Duodenal mucosa (tissue), 2 donors: ENCODE data around the gene TYW3.
A peak's percentile ranks its signal among the peaks of the same experiment; 100 is the strongest.
"Not testable (repeated sequence)": the region's sequence is repeated elsewhere in the genome, so short reads cannot be mapped to it uniquely, and the experiment has no call there.

Source experiments
- H3K27ac ChIP-seq: one replicate; pipeline ENCODE4 v1.7.0; 2013; ENCODE audit warnings: low read depth, low read length
- H3K27me3 ChIP-seq, 2 donors: one replicate each; pipeline ENCODE4 v1.7.0; 2013; ENCODE audit warnings: low read length in 2 of 2, control low read depth in 1 of 2; ENCODE audit not compliant: insufficient read depth in 2 of 2, control insufficient read depth in 1 of 2
- H3K36me3 ChIP-seq, 2 donors: one replicate each; pipeline ENCODE4 v1.7.0; 2013; ENCODE audit warnings: low read length in 2 of 2, control low read depth in 1 of 2; ENCODE audit not compliant: insufficient read depth in 2 of 2, control insufficient read depth in 1 of 2
- H3K4me1 ChIP-seq, 2 donors: one replicate each; pipeline ENCODE4 v1.7.0; 2013; ENCODE audit warnings: low read length in 2 of 2, control low read depth in 1 of 2; ENCODE audit not compliant: insufficient read depth in 2 of 2, control insufficient read depth in 1 of 2
- H3K4me3 ChIP-seq, 2 donors: one replicate each; pipeline ENCODE4 v1.7.0; 2013; ENCODE audit warnings: low read length in 2 of 2, low read depth in 1 of 2
- H3K9ac ChIP-seq, 2 donors: one replicate each; pipeline ENCODE4 v1.7.0; 2013; ENCODE audit warnings: low read length in 2 of 2, low read depth in 1 of 2
- H3K9me3 ChIP-seq, 2 donors: one replicate each; pipeline ENCODE4 v1.7.0; 2013; ENCODE audit warnings: low read length in 2 of 2, control low read depth in 1 of 2; ENCODE audit not compliant: control insufficient read depth in 1 of 2

The TYW3 gene

GRCh38 chr1:74729741-74730478 lies 3.0 kb upstream of the TYW3 start:
- H3K4me1 ChIP-seq = peaks cover 8 to 22% of the 10 kb centered on the region in 2 donors
- no peak overlapping the region for H3K9ac ChIP-seq
- no peak overlapping the region for H3K4me3 ChIP-seq
- H3K36me3 ChIP-seq = no peaks in the 10 kb centered on the region
- H3K9me3 ChIP-seq = peaks cover 4 to 12% of the 10 kb centered on the region in 2 donors
- H3K27me3 ChIP-seq = no peaks in the 10 kb centered on the region
- H3K27ac ChIP-seq = no peak overlapping the region

DNA sequence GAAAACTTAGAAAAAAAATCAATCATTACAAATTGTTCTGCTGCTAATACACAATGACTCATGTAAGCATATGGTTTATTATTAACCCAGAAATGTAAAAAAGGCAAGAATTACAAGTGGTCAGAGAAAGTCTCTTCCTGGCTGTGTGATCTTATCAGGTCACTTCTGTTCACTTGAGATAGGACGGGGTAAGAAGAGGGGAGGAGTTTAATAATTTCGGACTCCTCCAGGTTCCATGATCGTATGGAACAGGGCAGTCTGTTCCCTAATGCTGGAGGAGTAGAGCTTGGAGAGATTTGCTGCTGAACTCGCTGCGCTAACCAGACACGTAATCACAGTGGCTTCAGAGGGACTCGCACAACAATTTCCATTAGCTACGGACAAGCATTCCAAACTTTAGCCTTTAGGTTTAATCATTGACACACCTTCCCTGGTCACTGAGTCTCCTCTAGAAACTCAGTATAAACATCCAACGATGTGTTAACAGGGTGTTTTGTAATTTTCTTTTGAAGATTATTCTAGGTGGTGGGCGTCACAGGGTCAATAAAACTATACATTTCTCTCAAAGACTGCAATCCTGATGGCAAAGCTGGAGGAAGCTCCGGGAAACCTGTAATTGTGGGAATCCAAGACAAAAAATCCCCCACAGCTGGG lies 1.4 kb upstream of the TYW3 start:
- Histone ChIP-seq H3K4me3 (peak overlapping the region; percentile 66 to 94), H3K36me3 (no peaks in the 10 kb centered on the region), H3K9ac (peak overlapping the region; percentile 36 to 41), H3K27ac (peak overlapping the region; percentile 40), H3K9me3 (peaks cover 0 to 1% of the 10 kb centered on the region in 2 donors), H3K4me1 (peaks cover 8 to 22% of the 10 kb centered on the region in 2 donors), H3K27me3 (no peaks in the 10 kb centered on the region)

- Histone ChIP-seq H3K4me3 (peak overlapping the region; percentile 94), H3K4me1 (peaks cover 8 to 22% of the 10 kb centered on the region in 2 donors), H3K27ac (peak overlapping the region; percentile 86), H3K9ac (peak overlapping the region; percentile 67 to 90)
- not testable (repeated sequence) for H3K36me3 ChIP-seq, H3K27me3 ChIP-seq, H3K9me3 ChIP-seq
Measured at GRCh38 chr1:74732071-74732946, 643 bp upstream of the TYW3 start.

DNA sequence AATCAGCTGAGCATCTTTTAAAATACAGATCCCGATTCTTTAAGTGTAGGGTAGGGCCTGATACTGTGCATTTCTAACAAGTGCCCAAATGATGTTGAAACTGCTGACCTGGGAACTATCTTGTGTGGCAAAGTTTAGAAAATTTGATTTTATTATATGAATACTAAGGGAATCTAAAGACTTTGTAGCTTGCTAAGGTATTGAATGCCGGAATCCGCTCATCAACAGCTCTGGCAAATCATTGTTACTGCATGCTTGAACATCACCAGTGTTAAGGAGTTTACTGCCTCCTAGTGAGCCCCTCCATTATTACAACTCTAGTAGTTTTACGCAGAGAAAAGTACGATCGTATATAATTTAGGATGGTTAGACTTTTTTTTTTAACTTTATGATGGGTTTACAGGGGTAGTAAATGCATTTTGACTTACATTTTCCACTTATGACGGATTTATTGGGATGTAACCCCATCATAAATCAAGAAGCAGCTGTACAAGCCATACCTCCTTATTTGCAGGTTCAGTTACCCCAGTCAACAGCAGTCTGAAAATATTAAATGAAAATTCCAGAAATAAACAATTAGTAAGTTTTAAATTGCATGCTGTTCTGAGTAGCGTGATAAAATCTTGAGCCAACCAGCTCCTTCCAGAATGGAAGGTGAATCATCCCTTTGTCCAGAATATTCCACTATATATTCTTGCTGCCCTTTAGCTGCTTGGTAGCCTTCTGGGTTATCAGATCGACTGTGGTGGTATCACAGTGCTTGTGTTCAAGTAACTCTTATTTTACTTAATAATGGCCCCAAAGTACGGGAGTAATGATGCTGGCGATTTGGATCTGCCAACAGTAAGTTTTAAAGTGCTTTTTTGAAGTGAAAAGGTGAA lies 892 bp downstream of the TYW3 start:
- H3K27ac ChIP-seq = peak overlapping the region; percentile 86
- H3K36me3 ChIP-seq = peaks cover 12 to 16% of the 10 kb centered on the region in 2 donors
- peak overlapping the region; percentile 67 to 90 for H3K9ac ChIP-seq
- H3K9me3 ChIP-seq = no peaks in the 10 kb centered on the region
- peaks cover 8 to 22% of the 10 kb centered on the region in 2 donors for H3K4me1 ChIP-seq
- H3K27me3 ChIP-seq = no peaks in the 10 kb centered on the region
- H3K4me3 ChIP-seq = peak overlapping the region; percentile 94

DNA sequence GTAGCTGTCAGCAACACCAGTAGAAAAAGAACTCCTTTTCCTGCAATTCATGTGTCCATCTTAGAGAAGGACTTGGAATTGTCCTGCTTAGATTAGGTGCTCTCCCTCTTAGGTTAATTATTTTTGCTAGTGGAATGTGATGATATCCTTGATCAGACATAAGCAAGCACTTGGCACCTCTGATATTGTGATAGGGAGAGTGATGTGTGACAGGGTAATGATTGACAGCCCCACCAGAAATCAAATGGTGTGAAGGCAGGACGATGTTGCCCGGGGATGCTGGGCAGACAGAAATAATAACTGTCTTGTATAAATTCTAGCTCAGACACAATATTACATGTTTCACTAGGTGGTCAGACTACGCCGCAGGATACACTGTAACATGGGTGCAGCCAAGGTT lies 4.4 kb downstream of the TYW3 start:
- Histone ChIP-seq H3K36me3 (peaks cover 16 to 39% of the 10 kb centered on the region in 2 donors), H3K4me1 (peaks cover 8 to 10% of the 10 kb centered on the region in 2 donors), H3K27ac (no peak overlapping the region), H3K9ac (no peak overlapping the region), H3K4me3 (no peak overlapping the region), H3K27me3 (no peaks in the 10 kb centered on the region), H3K9me3 (no peaks in the 10 kb centered on the region)

GRCh38 chr1:74740307-74740980 lies 7.5 kb downstream of the TYW3 start:
- H3K4me3 ChIP-seq, H3K27ac ChIP-seq, H3K4me1 ChIP-seq, H3K27me3 ChIP-seq, H3K9me3 ChIP-seq, H3K9ac ChIP-seq: not testable (repeated sequence)
- peaks cover 16 to 49% of the 10 kb centered on the region in 2 donors for H3K36me3 ChIP-seq

- H3K9ac ChIP-seq, H3K4me3 ChIP-seq, H3K9me3 ChIP-seq, H3K4me1 ChIP-seq, H3K27me3 ChIP-seq, H3K27ac ChIP-seq: not testable (repeated sequence)
- peaks cover 7 to 37% of the 10 kb centered on the region in 2 donors for H3K36me3 ChIP-seq
Measured at GRCh38 chr1:74745247-74745646, 12.3 kb downstream of the TYW3 start.

- no peaks in the 10 kb centered on the region for H3K27me3 ChIP-seq
Measured at GRCh38 chr1:74748960-74749359, 16.0 kb downstream of the TYW3 start.

DNA sequence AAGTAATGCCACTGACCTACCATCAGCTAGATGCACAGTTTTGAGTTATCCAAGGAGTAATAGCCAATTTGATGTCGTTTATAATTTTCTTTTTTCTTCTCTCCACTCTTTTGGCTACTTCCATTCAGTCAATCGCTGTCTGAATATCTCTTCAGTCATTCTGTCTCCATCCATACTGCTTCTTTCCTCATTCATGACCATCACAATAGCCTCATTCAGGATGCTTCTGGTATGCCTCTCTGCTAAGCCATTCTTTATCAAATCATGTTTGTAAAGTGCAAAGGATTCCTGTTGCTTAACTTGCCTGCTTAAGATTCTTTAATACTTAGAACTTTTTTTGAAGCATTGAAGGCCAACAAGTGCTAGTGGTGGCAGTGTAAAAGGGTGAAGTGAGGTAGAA lies 20.2 kb downstream of the TYW3 start:
- Histone ChIP-seq H3K4me3 (no peak overlapping the region), H3K27me3 (no peaks in the 10 kb centered on the region), H3K9me3 (no peaks in the 10 kb centered on the region), H3K27ac (no peak overlapping the region), H3K9ac (no peak overlapping the region), H3K4me1 (no peaks in the 10 kb centered on the region), H3K36me3 (peaks cover 26 to 60% of the 10 kb centered on the region in 2 donors)

More at GRCh38 chr1:74748960-74749359, 16.0 kb downstream of the TYW3 start:
- H3K9ac ChIP-seq = no peak overlapping the region
- H3K4me1 ChIP-seq = no peaks in the 10 kb centered on the region
- H3K27ac ChIP-seq = no peak overlapping the region
- peaks cover 11 to 46% of the 10 kb centered on the region in 2 donors for H3K36me3 ChIP-seq
- H3K9me3 ChIP-seq = no peaks in the 10 kb centered on the region
- no peak overlapping the region for H3K4me3 ChIP-seq
